H1 (cell line): ENCODE data around the gene SEMA3E. TPM values are rescaled to one million over a fixed set of nuclear protein-coding genes. Genes with fewer than 3 reads are reported as not detected.

ENCODE experiments used
- CTCF ChIA-PET: fragments of 300-600 bp; sonication (Branson Sonifier 250); formaldehyde crosslinking; loops from one replicate; lab custom pipeline; 2021; ENCODE audit not compliant: partially characterized antibody; lab: Charles Lee
- POLR2A ChIA-PET: fragments of 300-600 bp; sonication (Branson Sonifier 250); formaldehyde crosslinking; loops from one replicate; lab custom pipeline; 2021; ENCODE audit warnings: inconsistent platforms; ENCODE audit not compliant: partially characterized antibody; lab: Charles Lee
- DNase-seq, 2 experiments: peaks; one replicate each; pipeline versions ENCODE4 v3.0.0 to v3.0.0-alpha.2; 2010 to 2022; ENCODE audit warnings: low spot score in 2 of 2, low read depth in 1 of 2, mixed read lengths in 1 of 2
- FAIRE-seq: peaks from 2 replicates; lab custom pipeline; 2011; peaks lifted over from hg19 to GRCh38; lab: Jason Lieb, UNC
- H2AFZ ChIP-seq: 2 replicates; pipeline ENCODE4 v1.8.1; 2012; ENCODE audit warnings: low read length, inconsistent platforms
- H2AK5ac ChIP-seq: 2 replicates; pipeline ENCODE4 v1.6.1; 2013; ENCODE audit warnings: low read depth, low read length
- H2BK120ac ChIP-seq: replicated peaks from 2 replicates; pipeline ENCODE3; 2013; ENCODE audit warnings: low read depth, low read length, inconsistent platforms
- H2BK12ac ChIP-seq: 2 replicates; pipeline ENCODE4 v1.6.1; 2013; ENCODE audit warnings: low read depth, low read length
- H2BK15ac ChIP-seq: 2 replicates; pipeline ENCODE4 v1.6.1; 2013; ENCODE audit warnings: low read length
- H2BK20ac ChIP-seq: 2 replicates; pipeline ENCODE4 v1.6.1; 2013; ENCODE audit warnings: low read length
- H2BK5ac ChIP-seq: 2 replicates; pipeline ENCODE4 v1.6.1; 2013; ENCODE audit warnings: low read depth, low read length
- H3K14ac ChIP-seq: 2 replicates; pipeline ENCODE4 v1.6.1; 2013; ENCODE audit warnings: inconsistent platforms; ENCODE audit not compliant: insufficient read length
- H3K18ac ChIP-seq: 2 replicates; pipeline ENCODE4 v1.6.1; 2013; ENCODE audit warnings: low read length; ENCODE audit errors: extremely low read depth
- H3K23ac ChIP-seq: 2 replicates; pipeline ENCODE4 v1.6.1; 2013; ENCODE audit warnings: inconsistent platforms; ENCODE audit not compliant: insufficient read length
- H3K23me2 ChIP-seq: 2 replicates; pipeline ENCODE4 v1.6.1; 2013; ENCODE audit warnings: low read depth, low read length
- H3K27ac ChIP-seq: 2 replicates; pipeline ENCODE4 v1.6.1; 2011; ENCODE audit warnings: low read depth, low read length, inconsistent platforms
- H3K27me3 ChIP-seq, 4 experiments: replicated peaks in 1 of 4; 1 replicate in 1 of 4; 2 replicates in 3 of 4; pipeline versions ENCODE4 v1.6.1 to v1.8.1; 2011 to 2013; ENCODE audit warnings: low read length in 3 of 4, mild to moderate bottlenecking in 3 of 4, inconsistent platforms in 2 of 4, mixed read lengths in 2 of 4, moderate library complexity in 1 of 4; ENCODE audit not compliant: control insufficient read depth in 3 of 4, insufficient read depth in 3 of 4; ENCODE audit errors: extremely low read depth in 1 of 4
- H3K36me3 ChIP-seq, 4 experiments: 2 replicates each; pipeline versions ENCODE4 v1.6.1 to v1.8.1; 2011 to 2013; ENCODE audit warnings: mild to moderate bottlenecking in 4 of 4, low read length in 3 of 4, moderate library complexity in 2 of 4, control low read depth in 1 of 4, inconsistent platforms in 1 of 4; ENCODE audit not compliant: insufficient read depth in 4 of 4, control insufficient read depth in 2 of 4
- H3K4ac ChIP-seq: replicated peaks from 2 replicates; pipeline ENCODE3; 2013; ENCODE audit warnings: low read length, low read depth, mixed read lengths, inconsistent platforms; ENCODE audit not compliant: insufficient read length
- H3K4me1 ChIP-seq, 4 experiments: replicated peaks in 1 of 4; 1 replicate in 1 of 4; 2 replicates in 3 of 4; pipeline versions ENCODE4 v1.6.1 to v1.8.1; 2011 to 2013; ENCODE audit warnings: low read length in 3 of 4, inconsistent platforms in 2 of 4, mixed read lengths in 1 of 4; ENCODE audit not compliant: insufficient read depth in 4 of 4, control insufficient read depth in 3 of 4
- H3K4me2 ChIP-seq, 2 experiments: 2 replicates each; pipeline versions ENCODE4 v1.6.1 to v1.8.1; 2011 to 2013; ENCODE audit warnings: low read depth in 2 of 2, low read length in 2 of 2, control low read depth in 1 of 2, inconsistent platforms in 1 of 2, mild to moderate bottlenecking in 1 of 2; ENCODE audit not compliant: insufficient read depth in 1 of 2
- H3K4me3 ChIP-seq, 4 experiments: fragments of 200-600, 300-600 bp in 1 of 4; sonication (generic), shearing (Covaris generic), sonication (Bioruptor Twin) in 1 of 4; 2 replicates each; pipeline versions ENCODE4 v1.5.1 to v1.8.1; 2011 to 2016; ENCODE audit warnings: low read length in 4 of 4, low read depth in 3 of 4, control low read depth in 2 of 4, inconsistent platforms in 2 of 4, mild to moderate bottlenecking in 2 of 4, mixed read lengths in 1 of 4, moderate library complexity in 1 of 4; ENCODE audit not compliant: insufficient read depth in 2 of 4; ENCODE audit errors: extremely low read depth in 1 of 4
- H3K56ac ChIP-seq: replicated peaks from 2 replicates; pipeline ENCODE3; 2013; ENCODE audit warnings: low read depth, mild to moderate bottlenecking, mixed read lengths, low read length, inconsistent platforms; ENCODE audit not compliant: insufficient read length
- H3K79me1 ChIP-seq: 2 replicates; pipeline ENCODE4 v1.6.1; 2013; ENCODE audit warnings: low read depth, low read length, control low read depth
- H3K79me2 ChIP-seq, 2 experiments: 2 replicates each; pipeline versions ENCODE4 v1.6.1 to v1.8.1; 2012 to 2013; ENCODE audit warnings: low read length in 2 of 2, mild to moderate bottlenecking in 2 of 2, inconsistent platforms in 1 of 2; ENCODE audit not compliant: insufficient read depth in 2 of 2, control insufficient read depth in 1 of 2
- H3K9ac ChIP-seq, 4 experiments: replicated peaks in 1 of 4; 1 replicate in 1 of 4; 2 replicates in 3 of 4; pipeline versions ENCODE4 v1.6.1 to v1.8.1; 2011 to 2013; ENCODE audit warnings: low read depth in 3 of 4, low read length in 3 of 4, control low read depth in 2 of 4, mild to moderate bottlenecking in 2 of 4, moderate library complexity in 2 of 4, inconsistent platforms in 1 of 4; ENCODE audit errors: extremely low read depth in 1 of 4
- H3K9me3 ChIP-seq, 2 experiments: 2 replicates each; pipeline versions ENCODE4 v1.6.1 to v1.8.1; 2012 to 2013; ENCODE audit warnings: mild to moderate bottlenecking in 2 of 2, moderate library complexity in 2 of 2, control low read depth in 1 of 2, inconsistent platforms in 1 of 2, low read depth in 1 of 2, low read length in 1 of 2, mixed read lengths in 1 of 2; ENCODE audit not compliant: insufficient read depth in 2 of 2
- H4K20me1 ChIP-seq, 2 experiments: replicated peaks in 1 of 2; 2 replicates each; pipeline versions ENCODE3 to v1.8.1; 2011 to 2013; ENCODE audit warnings: inconsistent platforms in 2 of 2, low read length in 2 of 2, mild to moderate bottlenecking in 1 of 2; ENCODE audit not compliant: insufficient read depth in 2 of 2, control insufficient read depth in 1 of 2
- H4K5ac ChIP-seq: 2 replicates; pipeline ENCODE4 v1.6.1; 2013; ENCODE audit warnings: low read length, low read depth, mixed read lengths, inconsistent platforms; ENCODE audit not compliant: insufficient read length
- H4K8ac ChIP-seq: 2 replicates; pipeline ENCODE4 v1.8.0; 2013; ENCODE audit warnings: mild to moderate bottlenecking, moderate library complexity, low read length, inconsistent platforms; ENCODE audit not compliant: insufficient read depth; ENCODE audit errors: extremely low read depth
- H4K91ac ChIP-seq: replicated peaks from 2 replicates; pipeline ENCODE3; 2013; ENCODE audit warnings: low read length, mixed read lengths, inconsistent platforms; ENCODE audit not compliant: insufficient read length
- POLR2A ChIP-seq, 2 experiments: IDR thresholded peaks; 1 replicate in 1 of 2; 2 replicates in 1 of 2; pipeline ENCODE4 v1.6.1; 2011; ENCODE audit warnings: low read depth in 2 of 2, low read length in 2 of 2, mild to moderate bottlenecking in 2 of 2; ENCODE audit errors: control extremely low read depth in 1 of 2
- WGBS, 2 experiments: shearing (Covaris generic) in 1 of 2; methylation state at CpG; one replicate each; pipeline versions ENCODE4 v1.1.6 to v1.1.7; 2013 to 2015; ENCODE audit warnings: low lambda C conversion rate in 2 of 2, mixed read lengths in 2 of 2, inconsistent platforms in 1 of 2, low coverage in 1 of 2, missing lambda C conversion rate in 1 of 2; ENCODE audit not compliant: insufficient replicate concordance in 2 of 2, insufficient coverage in 1 of 2, insufficient read length in 1 of 2; ENCODE audit errors: extremely low coverage in 1 of 2, missing lambda C conversion rate in 1 of 2; 5-methylcytosine and 5-hydroxymethylcytosine counted together
- polyA plus RNA-seq, 7 experiments: library from polyadenylated mRNA; depleted of rRNA in 3 of 7; stranded (reverse) in 5 of 7; unstranded in 2 of 7; fragments of >200 nt in 5 of 7; fragments of 200-250 nt in 2 of 7; gene quantifications; 1 replicate in 5 of 7; 2 replicates in 1 of 7; 4 replicates in 1 of 7; pipeline versions ENCODE4 v1.2.1 to v1.2.3, GENCODE V29; 2011 to 2013; ENCODE audit warnings: missing spikeins in 2 of 7, mixed read lengths in 2 of 7
- total RNA-seq: library from RNA; stranded (reverse); fragmentation: NEBNext Ultra II Directional; extraction: Animal tissue kit (Norgen Biotek cat#: 25700); gene quantifications from 2 replicates; pipeline ENCODE4 v1.2.1, GENCODE V29; 2021

Gene SEMA3E
- total and polyA plus RNA-seq, 2 of the 8 experiments (the other 6 are each of a cell fraction or from before 2014, with no cell fraction given), result 0.93 to 0.94 TPM

DNA sequence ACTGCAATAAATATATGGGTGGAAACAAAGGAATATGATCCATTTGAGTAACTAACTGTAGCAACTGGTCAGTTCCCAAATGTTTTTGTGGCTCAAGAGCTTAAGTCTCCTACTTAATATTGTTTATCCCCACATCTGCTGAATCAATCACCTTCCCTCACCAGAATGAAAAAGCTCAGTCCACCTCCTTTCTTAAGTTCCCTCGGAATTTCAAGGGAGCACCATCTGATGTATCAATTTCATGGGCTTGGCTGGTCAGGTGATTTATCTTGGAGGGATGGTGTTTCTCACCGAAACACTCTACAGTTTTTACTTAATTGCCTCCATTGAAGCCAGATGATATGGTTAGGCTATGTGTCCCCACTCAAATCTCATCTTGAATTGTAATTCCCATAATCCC, 176.6 kb downstream of the SEMA3E start:
- H4K5ac ChIP-seq, result no peak overlapping the region
- no peak overlapping the region for H2BK5ac ChIP-seq
- no peak overlapping the region for H3K9ac ChIP-seq
- no peaks in the 10 kb centered on the region for H3K79me1 ChIP-seq
- no peak overlapping the region for H2BK120ac ChIP-seq
- no peak overlapping the region for H2AK5ac ChIP-seq
- no peak overlapping the region for H3K4ac ChIP-seq
- H3K56ac ChIP-seq, result no peak overlapping the region
- H4K8ac ChIP-seq, result no peak overlapping the region
- H3K36me3 ChIP-seq, result no peaks in the 10 kb centered on the region
- WGBS, 2 experiments, result 97% methylated on average over 2 of the region's 2 CpGs; no CpG with 5 or more reads in 1 of the 2 experiments
- no peaks in the 10 kb centered on the region for H3K27me3 ChIP-seq
- no peak overlapping the region for H3K4me2 ChIP-seq
- H2BK20ac ChIP-seq, result no peak overlapping the region
- no peak for FAIRE-seq
- no peak overlapping the region for H3K27ac ChIP-seq
- no peak overlapping the region for H3K23ac ChIP-seq
- H3K23me2 ChIP-seq, result no peaks in the 10 kb centered on the region
- H3K18ac ChIP-seq, result no peak overlapping the region
- DNase-seq, result no peak
- no peak overlapping the region for H4K91ac ChIP-seq
- H3K79me2 ChIP-seq, result no peaks in the 10 kb centered on the region
- ChIA-PET CTCF (interaction anchor here (1.3 to 2.0 kb wide), 4 partner anchors 14 to 184 kb away, joined by 3 to 10 read pairs (median 4); no protein-coding TSS in a partner anchor), POLR2A (interaction anchor here (0.9 to 7.6 kb wide), 12 partner anchors 11 to 223 kb away, joined by 3 to 47 read pairs (median 4); no protein-coding TSS in a partner anchor)
- no peak overlapping the region for H3K14ac ChIP-seq
- H2BK12ac ChIP-seq, result no peak overlapping the region
- no peak overlapping the region for H2AFZ ChIP-seq
- no peak overlapping the region for H2BK15ac ChIP-seq
- H3K4me3 ChIP-seq, result no peak overlapping the region
- peaks cover 0 to 11% (median 3%) of the 10 kb centered on the region in 4 experiments; a peak in 4 of 7 replicates for H3K4me1 ChIP-seq
- H3K9me3 ChIP-seq, result no peaks in the 10 kb centered on the region
- no peaks in the 10 kb centered on the region for H4K20me1 ChIP-seq
- TF ChIP-seq POLR2A (IDR thresholded peaks at IDR 0.05; ENCODE audit: control extremely low read depth in 1 of 2, low read depth in 2 of 2, low read length in 2 of 2), result peak in 1 of 2 experiments; percentile 74; a peak in 2 of 3 replicates
